Caco-2 (cell line): Measurements from ENCODE around the gene FGF8. TPM values are rescaled to one million over a fixed set of nuclear protein-coding genes. Genes with fewer than 3 reads are reported as not detected.

Experiments used
- BruUV-seq: library from RNA; stranded (reverse); fragments of 400-500 nt; replicated peaks from 2 replicates; lab custom pipeline; 2021; lab: Mats Ljungman, UMichigan
- CTCF ChIA-PET: fragments of 300-600 bp; sonication (Branson Sonifier 250); formaldehyde crosslinking; loops from one replicate; lab custom pipeline; 2022; ENCODE audit warnings: antibody characterized with exemption; lab: Charles Lee
- POLR2A ChIA-PET: fragments of 300-600 bp; sonication (Branson Sonifier 250); formaldehyde crosslinking; loops from one replicate; lab custom pipeline; 2022; ENCODE audit warnings: antibody characterized with exemption; lab: Charles Lee
- DNase-seq, 2 experiments: peaks; one replicate each; pipeline versions ENCODE4 v3.0.0 to v3.0.0-alpha.2; 2020 to 2022
- H3K27me3 ChIP-seq: replicated peaks from 2 replicates; pipeline ENCODE4 v1.6.0; 2011; ENCODE audit warnings: low read length; ENCODE audit not compliant: control insufficient read depth, insufficient read depth
- H3K36me3 ChIP-seq: 2 replicates; pipeline ENCODE4 v1.5.1; 2011; ENCODE audit warnings: low read length; ENCODE audit not compliant: control insufficient read depth, insufficient read depth
- H3K4me1 ChIP-seq: fragments of 250-450 bp; sonication (Bioruptor Pico); 2 replicates; pipeline ENCODE4 v1.5.1; 2020; ENCODE audit warnings: mild to moderate bottlenecking
- H3K4me3 ChIP-seq: 2 replicates; pipeline ENCODE4 v1.5.1; 2011; ENCODE audit warnings: low read depth, mild to moderate bottlenecking, control low read depth, low read length
- H3K9me3 ChIP-seq: fragments of 250-450 bp; sonication (Bioruptor Pico); 2 replicates; pipeline ENCODE4 v1.5.1; 2020; ENCODE audit warnings: mild to moderate bottlenecking, moderate library complexity
- H3K27ac Mint-ChIP-seq: one replicate; pipeline ENCODE4 v1.8.0; 2022; ENCODE audit warnings: mixed read lengths; ENCODE audit not compliant: unreplicated experiment
- H3K27me3 Mint-ChIP-seq: one replicate; pipeline ENCODE4 v1.8.0; 2022; ENCODE audit warnings: mixed read lengths; ENCODE audit not compliant: insufficient read depth, unreplicated experiment
- H3K36me3 Mint-ChIP-seq: one replicate; pipeline ENCODE4 v1.8.0; 2022; ENCODE audit warnings: mild to moderate bottlenecking, mixed read lengths; ENCODE audit not compliant: insufficient read depth, unreplicated experiment
- H3K4me1 Mint-ChIP-seq: one replicate; pipeline ENCODE4 v1.8.0; 2022; ENCODE audit warnings: low read depth, mixed read lengths; ENCODE audit not compliant: unreplicated experiment
- H3K4me3 Mint-ChIP-seq: one replicate; pipeline ENCODE4 v1.8.0; 2022; ENCODE audit warnings: mild to moderate bottlenecking, moderate library complexity, mixed read lengths; ENCODE audit not compliant: unreplicated experiment
- H3K9me3 Mint-ChIP-seq: one replicate; pipeline ENCODE4 v1.8.0; 2022; ENCODE audit warnings: mixed read lengths; ENCODE audit not compliant: unreplicated experiment
- intact Hi-C: fragments of 100-400 bp; cut with micrococcal nuclease; formaldehyde crosslinking; loops from one replicate; pipeline ENCODE4 v1.10.0; 2022; ENCODE audit not compliant: unreplicated experiment
- total RNA-seq: library from RNA; stranded (reverse); gene quantifications from 2 replicates; pipeline ENCODE4 v1.2.3, GENCODE V29; 2022
- TF ChIP-seq, protein P1 (sequence below), 2 experiments: fragments of 200-600 bp in 1 of 2; IDR thresholded peaks; 1 replicate in 1 of 2; 2 replicates in 1 of 2; pipeline versions ENCODE4 v1.5.1 to v1.8.0; 2011 to 2022; ENCODE audit warnings: antibody characterized with exemption in 1 of 2, control low read depth in 1 of 2, inconsistent platforms in 1 of 2, low read depth in 1 of 2, low read length in 1 of 2, mild to moderate bottlenecking in 1 of 2, moderate library complexity in 1 of 2; ENCODE audit not compliant: insufficient read depth in 1 of 2, severe bottlenecking in 1 of 2, unreplicated experiment in 1 of 2

The FGF8 gene
- total RNA-seq, 1 experiment from 2014 or later = 0.68 TPM

DNA sequence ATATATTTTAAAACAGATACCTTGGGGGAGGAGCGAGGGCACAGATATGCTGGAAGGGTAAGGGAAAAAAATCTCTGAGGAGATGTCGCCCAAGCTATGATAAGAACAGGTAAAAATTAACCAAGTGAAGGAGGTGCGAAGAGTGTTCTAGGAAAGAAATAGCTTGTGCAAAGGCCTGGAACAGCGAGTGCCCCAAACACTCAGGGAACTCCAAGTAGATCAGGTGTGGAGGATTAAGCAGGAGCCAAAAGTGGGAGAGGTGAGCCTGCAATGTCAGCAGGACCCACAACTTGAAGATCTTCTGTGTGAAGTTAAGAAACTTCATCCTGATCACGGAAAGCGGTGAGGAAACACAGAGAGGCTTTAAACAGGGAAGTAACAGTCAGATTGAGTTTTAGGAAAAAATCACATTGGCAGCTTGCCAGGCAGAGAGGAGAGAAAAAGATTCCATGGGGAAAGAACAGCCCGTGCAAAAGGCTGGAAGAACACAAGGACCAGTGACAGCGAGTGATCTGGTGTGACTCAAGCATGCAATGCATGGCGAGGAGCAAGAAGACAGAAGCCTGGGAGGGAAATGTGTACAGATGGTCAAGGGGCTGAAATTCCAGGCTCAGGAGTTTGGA, 30.7 kb downstream of the FGF8 start:
- H3K36me3 Mint-ChIP-seq = no peaks in the 10 kb centered on the region
- intact Hi-C loops = no loop called here
- DNase-seq = no peak
- Histone ChIP-seq H3K36me3 (no peaks in the 10 kb centered on the region), H3K9me3 (no peaks in the 10 kb centered on the region), H3K4me1 (peaks cover 15% of the 10 kb centered on the region), H3K4me3 (no peak overlapping the region), H3K27me3 (no peaks in the 10 kb centered on the region)
- TF ChIP-seq, protein P1, sequence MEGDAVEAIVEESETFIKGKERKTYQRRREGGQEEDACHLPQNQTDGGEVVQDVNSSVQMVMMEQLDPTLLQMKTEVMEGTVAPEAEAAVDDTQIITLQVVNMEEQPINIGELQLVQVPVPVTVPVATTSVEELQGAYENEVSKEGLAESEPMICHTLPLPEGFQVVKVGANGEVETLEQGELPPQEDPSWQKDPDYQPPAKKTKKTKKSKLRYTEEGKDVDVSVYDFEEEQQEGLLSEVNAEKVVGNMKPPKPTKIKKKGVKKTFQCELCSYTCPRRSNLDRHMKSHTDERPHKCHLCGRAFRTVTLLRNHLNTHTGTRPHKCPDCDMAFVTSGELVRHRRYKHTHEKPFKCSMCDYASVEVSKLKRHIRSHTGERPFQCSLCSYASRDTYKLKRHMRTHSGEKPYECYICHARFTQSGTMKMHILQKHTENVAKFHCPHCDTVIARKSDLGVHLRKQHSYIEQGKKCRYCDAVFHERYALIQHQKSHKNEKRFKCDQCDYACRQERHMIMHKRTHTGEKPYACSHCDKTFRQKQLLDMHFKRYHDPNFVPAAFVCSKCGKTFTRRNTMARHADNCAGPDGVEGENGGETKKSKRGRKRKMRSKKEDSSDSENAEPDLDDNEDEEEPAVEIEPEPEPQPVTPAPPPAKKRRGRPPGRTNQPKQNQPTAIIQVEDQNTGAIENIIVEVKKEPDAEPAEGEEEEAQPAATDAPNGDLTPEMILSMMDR (IDR thresholded peaks at IDR 0.05; ENCODE audit: insufficient read depth in 1 of 2, low read depth in 1 of 2, low read length in 1 of 2, severe bottlenecking in 1 of 2, unreplicated experiment in 1 of 2) = no peak
- H3K4me1 Mint-ChIP-seq = peaks cover 10% of the 10 kb centered on the region
- H3K27me3 Mint-ChIP-seq = no peaks in the 10 kb centered on the region
- no peak overlapping the region for H3K4me3 Mint-ChIP-seq
- CTCF ChIA-PET = interaction anchor here (0.6 kb wide), 1 partner anchor 72 kb away, joined by 6 read pairs; no protein-coding TSS in a partner anchor
- no peak overlapping the region for H3K27ac Mint-ChIP-seq
- POLR2A ChIA-PET = no interaction called here
- no TSS peak for BruUV-seq
- H3K9me3 Mint-ChIP-seq = no peaks in the 10 kb centered on the region

- H3K9me3 Mint-ChIP-seq = no peaks in the 10 kb centered on the region
- Histone ChIP-seq H3K36me3 (no peaks in the 10 kb centered on the region), H3K4me3 (no peak overlapping the region), H3K9me3 (no peaks in the 10 kb centered on the region), H3K4me1 (peaks cover 15% of the 10 kb centered on the region), H3K27me3 (no peaks in the 10 kb centered on the region)
- no peaks in the 10 kb centered on the region for H3K27me3 Mint-ChIP-seq
- no TSS peak for BruUV-seq
- ChIA-PET CTCF (no interaction called here), POLR2A (no interaction called here)
- no peaks in the 10 kb centered on the region for H3K36me3 Mint-ChIP-seq
- no peak for DNase-seq
- no peak overlapping the region for H3K27ac Mint-ChIP-seq
- no peak overlapping the region for H3K4me3 Mint-ChIP-seq
- intact Hi-C loops = no loop called here
- H3K4me1 Mint-ChIP-seq = peaks cover 10% of the 10 kb centered on the region
- TF ChIP-seq, protein P1 (IDR thresholded peaks at IDR 0.05; ENCODE audit: insufficient read depth in 1 of 2, low read depth in 1 of 2, low read length in 1 of 2, severe bottlenecking in 1 of 2, unreplicated experiment in 1 of 2) = no peak
These were observed 31.6 kb downstream of the FGF8 start for GRCh38 chr10:101744267-101744666.

DNA sequence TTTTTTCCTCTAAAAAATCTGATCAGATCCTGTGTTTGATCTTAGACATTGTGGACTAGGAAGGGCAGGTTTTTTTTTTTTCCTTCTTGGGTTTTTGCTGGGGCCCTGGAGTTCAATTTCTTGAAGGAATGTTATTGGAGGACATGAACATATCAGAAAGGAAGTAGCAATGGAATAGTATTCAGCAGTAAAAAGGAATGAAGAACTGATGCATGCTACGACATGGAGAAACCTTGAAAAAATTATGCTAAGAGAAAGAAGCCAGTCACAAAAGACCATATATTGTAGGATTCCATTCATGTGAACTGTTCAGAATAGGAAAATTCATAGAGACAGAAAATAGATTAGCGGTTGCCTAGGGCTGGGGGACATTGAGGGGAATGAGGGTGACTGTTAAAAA, 34.0 kb downstream of the FGF8 start:
- CTCF ChIA-PET = interaction anchor here (1.2 kb wide), 1 partner anchor 139 kb away, joined by 3 read pairs; no protein-coding TSS in a partner anchor
- POLR2A ChIA-PET = no interaction called here
- intact Hi-C loops = no loop called here
- peaks cover 10% of the 10 kb centered on the region for H3K4me1 Mint-ChIP-seq
- no peak for DNase-seq
- no peaks in the 10 kb centered on the region for H3K27me3 ChIP-seq
- no peaks in the 10 kb centered on the region for H3K9me3 ChIP-seq
- no TSS peak for BruUV-seq
- no peaks in the 10 kb centered on the region for H3K36me3 ChIP-seq
- H3K9me3 Mint-ChIP-seq = no peaks in the 10 kb centered on the region
- H3K27me3 Mint-ChIP-seq = no peaks in the 10 kb centered on the region
- peaks cover 15% of the 10 kb centered on the region for H3K4me1 ChIP-seq
- no peaks in the 10 kb centered on the region for H3K36me3 Mint-ChIP-seq
- H3K4me3 ChIP-seq = no peak overlapping the region
- H3K27ac Mint-ChIP-seq = no peak overlapping the region
- TF ChIP-seq, protein P1 (IDR thresholded peaks at IDR 0.05; ENCODE audit: insufficient read depth in 1 of 2, low read depth in 1 of 2, low read length in 1 of 2, severe bottlenecking in 1 of 2, unreplicated experiment in 1 of 2) = no peak
- no peak overlapping the region for H3K4me3 Mint-ChIP-seq
